Endothelial cell of umbilical vein (primary cell): ENCODE data around the gene SFR1. TPM values are rescaled to one million over a fixed set of nuclear protein-coding genes. Genes with fewer than 3 reads are reported as not detected.

Experiments
- BruUV-seq: library from RNA; stranded (reverse); fragments of 400-500 nt; replicated peaks from 2 replicates; lab custom pipeline; 2021; lab: Mats Ljungman, UMichigan
- CTCF ChIA-PET: fragments of 300-600, 350-600 bp; sonication (Branson Sonifier 250); formaldehyde crosslinking; loops from one replicate; lab custom pipeline; 2021; ENCODE audit warnings: antibody characterized with exemption, inconsistent platforms; lab: Charles Lee
- POLR2A ChIA-PET: fragments of 300-600, 350-600 bp; sonication (Branson Sonifier 250); formaldehyde crosslinking; loops from one replicate; lab custom pipeline; 2021; ENCODE audit warnings: antibody characterized with exemption, inconsistent platforms; lab: Charles Lee
- DNase-seq: peaks from one replicate; pipeline ENCODE4 v3.0.0-alpha.2; 2011; ENCODE audit warnings: low read depth, low spot score
- FAIRE-seq: peaks from 2 replicates; lab custom pipeline; 2011; peaks lifted over from hg19 to GRCh38; lab: Jason Lieb, UNC
- H2AFZ ChIP-seq: 2 replicates; pipeline ENCODE4 v1.6.0; 2012; ENCODE audit warnings: low read depth, low read length, control low read depth, inconsistent platforms
- H3K27ac ChIP-seq: 2 replicates; pipeline ENCODE4 v1.5.1; 2011; ENCODE audit warnings: low read depth, mild to moderate bottlenecking, control low read depth, low read length, moderate library complexity; ENCODE audit not compliant: insufficient read depth
- H3K27me3 ChIP-seq, 2 experiments: 2 replicates each; pipeline versions ENCODE4 v1.6.0 to v1.6.1; 2011; ENCODE audit warnings: low read length in 2 of 2, mixed read lengths in 1 of 2; ENCODE audit not compliant: control insufficient read depth in 2 of 2, insufficient read depth in 2 of 2
- H3K36me3 ChIP-seq, 2 experiments: 2 replicates in 1 of 2; 3 replicates in 1 of 2; pipeline ENCODE4 v1.5.1; 2011; ENCODE audit warnings: low read length in 2 of 2, mild to moderate bottlenecking in 1 of 2, moderate library complexity in 1 of 2; ENCODE audit not compliant: control insufficient read depth in 2 of 2, insufficient read depth in 2 of 2; ENCODE audit errors: extremely low read depth in 1 of 2
- H3K4me1 ChIP-seq: 3 replicates; pipeline ENCODE4 v1.5.1; 2011; ENCODE audit warnings: mild to moderate bottlenecking, low read length; ENCODE audit not compliant: control insufficient read depth, insufficient read depth; ENCODE audit errors: extremely low read depth
- H3K4me2 ChIP-seq: 2 replicates; pipeline ENCODE4 v1.6.1; 2011; ENCODE audit warnings: low read length, control low read depth, mixed read lengths; ENCODE audit not compliant: insufficient read depth
- H3K4me3 ChIP-seq, 3 experiments: fragments of 200-600 bp in 1 of 3; sonication (generic), shearing (Covaris generic) in 1 of 3; replicated peaks in 1 of 3; 2 replicates each; pipeline ENCODE4 v1.5.1; 2011 to 2016; ENCODE audit warnings: control low read depth in 3 of 3, low read length in 3 of 3, mild to moderate bottlenecking in 2 of 3, inconsistent platforms in 1 of 3, low read depth in 1 of 3, moderate library complexity in 1 of 3; ENCODE audit not compliant: insufficient read depth in 1 of 3
- H3K79me2 ChIP-seq: 2 replicates; pipeline ENCODE4 v1.6.0; 2012; ENCODE audit warnings: low read length, inconsistent platforms; ENCODE audit not compliant: control insufficient read depth, insufficient read depth
- H3K9ac ChIP-seq: replicated peaks from 2 replicates; pipeline ENCODE3; 2011; ENCODE audit warnings: low read length, control low read depth; ENCODE audit not compliant: insufficient read depth; ENCODE audit errors: extremely low read depth
- H3K9me1 ChIP-seq: replicated peaks from 3 replicates; pipeline ENCODE4 v1.6.0; 2011; ENCODE audit warnings: mild to moderate bottlenecking, low read length; ENCODE audit not compliant: control insufficient read depth, insufficient read depth; ENCODE audit errors: extremely low read depth
- H3K9me3 ChIP-seq: replicated peaks from 2 replicates; pipeline ENCODE4 v1.5.1; 2012; ENCODE audit warnings: low read length, inconsistent platforms; ENCODE audit not compliant: control insufficient read depth, insufficient read depth
- H4K20me1 ChIP-seq: replicated peaks from 2 replicates; pipeline ENCODE3; 2011; ENCODE audit warnings: mild to moderate bottlenecking, low read length; ENCODE audit not compliant: control insufficient read depth, insufficient read depth; ENCODE audit errors: extremely low read depth
- CTCF ChIP-seq, 2 donors: IDR thresholded peaks; 1 replicate in 1 of 2; 2 replicates in 1 of 2; pipeline ENCODE4 v1.5.1; 2011; ENCODE audit warnings: low read length in 2 of 2, mild to moderate bottlenecking in 2 of 2, moderate library complexity in 2 of 2, control low read depth in 1 of 2, inconsistent platforms in 1 of 2, low read depth in 1 of 2; ENCODE audit not compliant: insufficient read depth in 1 of 2; ENCODE audit errors: extremely low read depth in 1 of 2
- EZH2 ChIP-seq: IDR thresholded peaks from 2 replicates; pipeline ENCODE4 v1.6.1; 2012; ENCODE audit warnings: borderline replicate concordance, low read depth, mild to moderate bottlenecking, moderate library complexity, low read length, inconsistent platforms; ENCODE audit not compliant: severe bottlenecking
- FOS ChIP-seq: IDR thresholded peaks from 2 replicates; pipeline ENCODE4 v1.6.1; 2011; ENCODE audit warnings: mild to moderate bottlenecking, low read length, moderate library complexity, borderline replicate concordance; ENCODE audit not compliant: insufficient read depth
- GATA2 ChIP-seq: IDR thresholded peaks from 2 replicates; pipeline ENCODE4 v1.7.0; 2011; ENCODE audit warnings: low read depth, mild to moderate bottlenecking, moderate library complexity, mixed read lengths, low read length; ENCODE audit not compliant: insufficient read length, insufficient read depth
- JUN ChIP-seq: IDR thresholded peaks from 2 replicates; pipeline ENCODE4 v1.6.1; 2011; ENCODE audit warnings: borderline replicate concordance, low read depth; ENCODE audit not compliant: insufficient read length, insufficient read depth
- MAX ChIP-seq: IDR thresholded peaks from 2 replicates; pipeline ENCODE4 v1.6.1; 2011; ENCODE audit not compliant: insufficient read depth, insufficient read length
- MYC ChIP-seq: IDR thresholded peaks from one replicate; pipeline ENCODE4 v1.6.1; 2011; ENCODE audit warnings: mild to moderate bottlenecking, low read depth, low read length
- POLR2A ChIP-seq: IDR thresholded peaks from 2 replicates; pipeline ENCODE4 v1.6.1; 2012; ENCODE audit warnings: low read depth, mild to moderate bottlenecking, control low read depth, low read length
- POLR2AphosphoS5 ChIP-seq: IDR thresholded peaks from 2 replicates; pipeline ENCODE4 v1.6.1; 2012; ENCODE audit warnings: low read depth, mild to moderate bottlenecking, control low read depth, low read length, moderate library complexity; ENCODE audit not compliant: insufficient read depth
- dilution Hi-C: fragments of 300-500 bp; cut with MboI; formaldehyde crosslinking; loops from one replicate; pipeline ENCODE4 v1.15.0; 2019; ENCODE audit warnings: low sequenced_read_pairs; ENCODE audit not compliant: extremely low pct_ligation_motif_present
- intact Hi-C: fragments of 100-400 bp; cut with micrococcal nuclease; formaldehyde crosslinking; loops from one replicate; pipeline ENCODE4 v1.10.0; 2022
- polyA plus RNA-seq, 4 experiments: library from polyadenylated mRNA; depleted of rRNA in 3 of 4; stranded (reverse) in 3 of 4; unstranded in 1 of 4; fragments of >200 nt; gene quantifications; 2 replicates each; pipeline versions ENCODE4 v1.2.1 to v1.2.3, GENCODE V29; 2011 to 2012; ENCODE audit warnings: missing spikeins in 1 of 4
- total RNA-seq: library from RNA; stranded (reverse); gene quantifications from 2 replicates; pipeline ENCODE4 v1.2.3, GENCODE V29; 2021

Gene SFR1
- total and polyA plus RNA-seq, 2 donors (not counting 3 experiments of a cell fraction or from before 2014, with no cell fraction given): 3.6 to 8.9 TPM

- H3K27me3 ChIP-seq: peaks cover 17 to 29% of the 10 kb centered on the region in 2 experiments
- no peak for DNase-seq
- TF ChIP-seq JUN: no peak
- TF ChIP-seq GATA2: no peak
- TF ChIP-seq FOS: no peak
- no peak for TF ChIP-seq MYC
- no peak for TF ChIP-seq MAX
- no peak for TF ChIP-seq POLR2A
- no peak for TF ChIP-seq EZH2
- no peak for TF ChIP-seq POLR2AphosphoS5
- TF ChIP-seq CTCF (IDR thresholded peaks at IDR 0.05; ENCODE audit: extremely low read depth in 1 of 2, insufficient read depth in 1 of 2, low read depth in 1 of 2, low read length in 2 of 2): no peak
- H3K4me3 ChIP-seq: no peak overlapping the region
- H3K79me2 ChIP-seq: no peaks in the 10 kb centered on the region
- H3K27ac ChIP-seq: no peak overlapping the region
- no peaks in the 10 kb centered on the region for H3K9me3 ChIP-seq
- no peaks in the 10 kb centered on the region for H3K36me3 ChIP-seq
- no peak overlapping the region for H3K9ac ChIP-seq
- intact Hi-C loops (no loop called here), dilution Hi-C loops (no loop called here)
- H3K4me2 ChIP-seq: no peak overlapping the region
- no TSS peak for BruUV-seq
- H3K9me1 ChIP-seq: no peaks in the 10 kb centered on the region
- ChIA-PET POLR2A (no interaction called here), CTCF (no interaction called here)
- no peak overlapping the region for H2AFZ ChIP-seq
- no peak for FAIRE-seq
- no peaks in the 10 kb centered on the region for H4K20me1 ChIP-seq
- H3K4me1 ChIP-seq: no peaks in the 10 kb centered on the region
Measured at GRCh38 chr10:104143829-104144228, 21.9 kb downstream of the SFR1 start.
